NOMO-1 (cell line): ENCODE data around the gene C1QA.
A peak's percentile ranks its signal among the peaks of the same experiment; 100 is the strongest.

Experiments
- DNase-seq, 2 experiments: peaks; one replicate each; lab custom pipeline; 2025; ENCODE audit not compliant: unreplicated experiment in 2 of 2; lab: John Stamatoyannopoulos, UW

Gene C1QA

GRCh38 chr1:22636353-22636752 lies at the start of gene C1QA:
Gene C1QA (plus strand): TSS chr1:22636628. CDS start chr1:22637617, 989 bp downstream.
- DNase-seq = peak; percentile 42 to 65

GRCh38 chr1:22587247-22587646 lies 49.2 kb upstream of the C1QA start:
- no peak for DNase-seq

- DNase-seq = no peak
Measured at GRCh38 chr1:22588899-22589422, 47.5 kb upstream of the C1QA start.

GRCh38 chr1:22591576-22591975 lies 44.9 kb upstream of the C1QA start:
- DNase-seq = no peak

GRCh38 chr1:22592051-22592450 lies 44.4 kb upstream of the C1QA start:
- no peak for DNase-seq

- no peak for DNase-seq
Measured at GRCh38 chr1:22592919-22593790, 43.3 kb upstream of the C1QA start.

- DNase-seq = no peak
Measured at GRCh38 chr1:22594396-22594795, 42.0 kb upstream of the C1QA start.

GRCh38 chr1:22595108-22595507 lies 41.3 kb upstream of the C1QA start:
- no peak for DNase-seq

GRCh38 chr1:22597301-22597965 lies 39.0 kb upstream of the C1QA start:
- DNase-seq = no peak

GRCh38 chr1:22597996-22598395 lies 38.4 kb upstream of the C1QA start:
- DNase-seq = no peak

GRCh38 chr1:22598736-22599135 lies 37.7 kb upstream of the C1QA start:
- DNase-seq = no peak

GRCh38 chr1:22600071-22600816 lies 36.2 kb upstream of the C1QA start:
- no peak for DNase-seq

GRCh38 chr1:22600817-22601605 lies 35.4 kb upstream of the C1QA start:
- no peak for DNase-seq

- DNase-seq = no peak
Measured at GRCh38 chr1:22601610-22602009, 34.8 kb upstream of the C1QA start.

GRCh38 chr1:22602060-22602740 lies 34.2 kb upstream of the C1QA start:
- no peak for DNase-seq

- DNase-seq = no peak
Measured at GRCh38 chr1:22606161-22606560, 30.3 kb upstream of the C1QA start.

- no peak for DNase-seq
Measured at GRCh38 chr1:22607154-22607553, 29.3 kb upstream of the C1QA start.

- DNase-seq = no peak
Measured at GRCh38 chr1:22608361-22608760, 28.1 kb upstream of the C1QA start.

GRCh38 chr1:22609291-22609690 lies 27.1 kb upstream of the C1QA start:
- DNase-seq = no peak

GRCh38 chr1:22611530-22611947 lies 24.9 kb upstream of the C1QA start:
- peak; percentile 24 to 39 for DNase-seq
